SK-N-SH (cell line): ENCODE results near the gene HSD11B1L. TPM values are rescaled to one million over a fixed set of nuclear protein-coding genes. Genes with fewer than 3 reads are reported as not detected.

Experiments
- CTCF ChIA-PET: fragments of 300-600, 350-600 bp; formaldehyde crosslinking; extraction: SDS; loops from one replicate; lab custom pipeline; 2021; lab: Yijun Ruan, JAX
- POLR2A ChIA-PET: fragments of 350-600 bp; sonication (Branson Sonifier 250); formaldehyde crosslinking; extraction: SDS; loops from one replicate; lab custom pipeline; 2020; ENCODE audit warnings: antibody characterized with exemption, inconsistent platforms; lab: Yijun Ruan, JAX
- DNase-seq: peaks from one replicate; pipeline ENCODE4 v3.0.0; 2012
- H2AFZ ChIP-seq: fragments of 200-600 bp; sonication (generic); 2 replicates; pipeline ENCODE4 v1.8.1; 2016; ENCODE audit warnings: antibody characterized with exemption, mild to moderate bottlenecking, low read depth
- H3F3A ChIP-seq: fragments of 200-600 bp; sonication (generic); replicated peaks from 2 replicates; pipeline ENCODE3; 2016; ENCODE audit warnings: antibody characterized with exemption, mild to moderate bottlenecking; ENCODE audit not compliant: insufficient read depth
- H3K27ac ChIP-seq, 2 experiments: fragments of 200-500 bp in 1 of 2; fragments of 200-600 bp in 1 of 2; sonication (Bioruptor generic) in 1 of 2; sonication (generic), shearing (Covaris generic) in 1 of 2; 2 replicates each; pipeline versions ENCODE4 v1.5.1 to v1.6.1; 2014 to 2016; ENCODE audit warnings: low read depth in 2 of 2, inconsistent platforms in 1 of 2, low read length in 1 of 2, mild to moderate bottlenecking in 1 of 2, mixed read lengths in 1 of 2
- H3K27me3 ChIP-seq: fragments of 200-600 bp; sonication (generic), shearing (Covaris generic); 2 replicates; pipeline ENCODE4 v1.6.1; 2016; ENCODE audit warnings: mixed run types; ENCODE audit not compliant: insufficient read depth
- H3K36me3 ChIP-seq, 2 experiments: fragments of 200-500 bp in 1 of 2; fragments of 200-600 bp in 1 of 2; sonication (Bioruptor generic) in 1 of 2; sonication (generic) in 1 of 2; replicated peaks in 1 of 2; 2 replicates each; pipeline versions ENCODE3 to v1.5.1; 2014 to 2016; ENCODE audit warnings: low read length in 1 of 2, mild to moderate bottlenecking in 1 of 2; ENCODE audit not compliant: insufficient read depth in 2 of 2, control insufficient read depth in 1 of 2
- H3K4me1 ChIP-seq, 2 experiments: fragments of 200-500 bp in 1 of 2; fragments of 200-600 bp in 1 of 2; sonication (Bioruptor generic) in 1 of 2; sonication (generic), shearing (Covaris generic) in 1 of 2; 2 replicates each; pipeline versions ENCODE4 v1.5.1 to v1.6.1; 2014 to 2016; ENCODE audit warnings: low read depth in 1 of 2, low read length in 1 of 2, mixed run types in 1 of 2; ENCODE audit not compliant: insufficient read depth in 2 of 2, control insufficient read depth in 1 of 2
- H3K4me2 ChIP-seq: fragments of 200-600 bp; sonication (generic), shearing (Covaris generic); 2 replicates; pipeline ENCODE4 v1.6.1; 2017; ENCODE audit warnings: mixed run types
- H3K4me3 ChIP-seq, 2 experiments: fragments of 200-500 bp in 1 of 2; fragments of 200-600 bp in 1 of 2; sonication (Bioruptor generic) in 1 of 2; sonication (generic), shearing (Covaris generic) in 1 of 2; 2 replicates each; pipeline versions ENCODE4 v1.5.1 to v1.8.1; 2014 to 2016; ENCODE audit warnings: low read depth in 2 of 2, inconsistent platforms in 1 of 2, low read length in 1 of 2, mild to moderate bottlenecking in 1 of 2, mixed read lengths in 1 of 2, moderate library complexity in 1 of 2
- H3K79me2 ChIP-seq: fragments of 200-600 bp; sonication (generic); 2 replicates; pipeline ENCODE4 v1.8.1; 2017; ENCODE audit warnings: mild to moderate bottlenecking; ENCODE audit not compliant: insufficient read depth
- H3K9ac ChIP-seq: fragments of 200-600 bp; sonication (generic); 2 replicates; pipeline ENCODE4 v1.6.1; 2017; ENCODE audit warnings: mixed run types
- H3K9me2 ChIP-seq: fragments of 200-600 bp; sonication (generic); 2 replicates; pipeline ENCODE4 v1.6.1; 2017; ENCODE audit warnings: mixed run types
- H3K9me3 ChIP-seq: fragments of 200-600 bp; sonication (generic); 2 replicates; pipeline ENCODE4 v1.6.1; 2017; ENCODE audit warnings: mixed run types, mild to moderate bottlenecking, moderate library complexity
- H4K20me1 ChIP-seq: fragments of 200-600 bp; sonication (generic); 2 replicates; pipeline ENCODE4 v1.6.1; 2017; ENCODE audit warnings: mild to moderate bottlenecking, mixed run types; ENCODE audit not compliant: insufficient read depth
- CHD2 ChIP-seq: fragments of 150-350 bp; IDR thresholded peaks from 2 replicates; pipeline ENCODE4 v1.6.1; 2018; ENCODE audit warnings: low read length; ENCODE audit not compliant: partially characterized antibody
- EP300 ChIP-seq, 2 experiments: IDR thresholded peaks; 2 replicates each; pipeline versions ENCODE4 v1.4.0 to v1.6.1; 2012; ENCODE audit warnings: borderline replicate concordance in 1 of 2, low read depth in 1 of 2, low read length in 1 of 2
- EZH2phosphoT487 ChIP-seq: fragments of 200-600 bp; sonication (generic); IDR thresholded peaks from 2 replicates; pipeline ENCODE4 v1.6.1; 2017; ENCODE audit warnings: low read depth, mixed run types, mild to moderate bottlenecking, antibody characterized with exemption, moderate library complexity, borderline replicate concordance
- FOSL2 ChIP-seq: IDR thresholded peaks from 2 replicates; pipeline ENCODE4 v1.4.0; 2012; ENCODE audit warnings: low read depth, mild to moderate bottlenecking, moderate library complexity, borderline replicate concordance
- FOXJ3 ChIP-seq: sonication (generic); formaldehyde crosslinking; IDR thresholded peaks from 2 replicates; pipeline ENCODE4 v1.5.1; 2020; ENCODE audit warnings: mild to moderate bottlenecking, missing genetic modification reagents
- FOXM1 ChIP-seq: IDR thresholded peaks from 2 replicates; pipeline ENCODE4 v1.4.0; 2012; ENCODE audit warnings: low read depth, mild to moderate bottlenecking
- GABPA ChIP-seq: IDR thresholded peaks from 2 replicates; pipeline ENCODE4 v1.4.0; 2012; ENCODE audit warnings: low read depth, mild to moderate bottlenecking
- IRF3 ChIP-seq: fragments of 150-350 bp; IDR thresholded peaks from 2 replicates; pipeline ENCODE4 v1.6.1; 2016; ENCODE audit warnings: mild to moderate bottlenecking, low read depth, low read length
- MEF2A ChIP-seq: IDR thresholded peaks from 2 replicates; pipeline ENCODE4 v1.4.0; 2012; ENCODE audit warnings: low read depth, borderline replicate concordance
- NRF1 ChIP-seq: IDR thresholded peaks from 2 replicates; pipeline ENCODE4 v1.6.1; 2012; ENCODE audit warnings: low read depth, mild to moderate bottlenecking, low read length
- RCOR1 ChIP-seq: fragments of 150-350 bp; IDR thresholded peaks from 2 replicates; pipeline ENCODE4 v1.6.1; 2017; ENCODE audit warnings: antibody characterized with exemption, low read length
- RXRA ChIP-seq: IDR thresholded peaks from 2 replicates; pipeline ENCODE4 v1.4.0; 2012; ENCODE audit warnings: low read depth, mild to moderate bottlenecking, borderline replicate concordance
- SIN3A ChIP-seq: IDR thresholded peaks from 2 replicates; pipeline ENCODE4 v1.6.1; 2012; ENCODE audit warnings: low read depth, mild to moderate bottlenecking, low read length, moderate library complexity, borderline replicate concordance
- TAF1 ChIP-seq: IDR thresholded peaks from 2 replicates; pipeline ENCODE4 v1.6.1; 2012; ENCODE audit warnings: low read depth, mild to moderate bottlenecking, low read length, moderate library complexity, borderline replicate concordance
- TCF12 ChIP-seq: IDR thresholded peaks from 2 replicates; pipeline ENCODE4 v1.4.0; 2012
- TEAD4 ChIP-seq: IDR thresholded peaks from 2 replicates; pipeline ENCODE4 v1.4.0; 2012; ENCODE audit warnings: mild to moderate bottlenecking, borderline replicate concordance; ENCODE audit not compliant: insufficient read depth
- USF1 ChIP-seq: IDR thresholded peaks from 2 replicates; pipeline ENCODE4 v1.4.0; 2012; ENCODE audit warnings: low read depth, borderline replicate concordance
- WGBS: methylation state at CpG from one replicate; pipeline ENCODE4 v1.1.6; 2017; ENCODE audit warnings: low lambda C conversion rate; 5-methylcytosine and 5-hydroxymethylcytosine counted together
- polyA plus RNA-seq, 3 experiments: library from polyadenylated mRNA; depleted of rRNA; stranded (reverse); fragments of >200 nt; gene quantifications; 2 replicates each; pipeline ENCODE4 v1.2.3, GENCODE V29; 2012
- TF ChIP-seq, protein P1 (sequence below): IDR thresholded peaks from 2 replicates; pipeline ENCODE4 v1.6.1; 2012; ENCODE audit warnings: mild to moderate bottlenecking, low read depth, low read length, moderate library complexity

Gene HSD11B1L
- polyA plus RNA-seq, 1 of the 3 experiments (the other 2 are of a cell fraction) = 53.3 TPM

- H3K36me3 ChIP-seq = peaks cover 71 to 75% of the 10 kb centered on the region in 2 experiments
- H2AFZ ChIP-seq = no peak overlapping the region
- peaks cover 5% of the 10 kb centered on the region for H3F3A ChIP-seq
- no peaks in the 10 kb centered on the region for H3K27me3 ChIP-seq
- H3K27ac ChIP-seq = no peak overlapping the region
- no peak overlapping the region for H3K9ac ChIP-seq
- H3K9me2 ChIP-seq = no peaks in the 10 kb centered on the region
- H3K4me2 ChIP-seq = no peak overlapping the region
- no peaks in the 10 kb centered on the region for H3K9me3 ChIP-seq
- no peak for DNase-seq
- no peak for TF ChIP-seq SIN3A
- TF ChIP-seq FOXJ3 (CRISPR knock-in tag) = no peak
- TF ChIP-seq NRF1 = no peak
- no peak for TF ChIP-seq TAF1
- TF ChIP-seq GABPA = no peak
- H3K4me3 ChIP-seq = no peak overlapping the region
- no peaks in the 10 kb centered on the region for H3K4me1 ChIP-seq
- WGBS = 93% methylated on average over 3 of the region's 5 CpGs
- ChIA-PET CTCF (no interaction called here), POLR2A (no interaction called here)
- peaks cover 19% of the 10 kb centered on the region; the same call in 1 of the 2 replicates for H3K79me2 ChIP-seq
- peaks cover 16% of the 10 kb centered on the region for H4K20me1 ChIP-seq
These were observed 29.5 kb upstream of the HSD11B1L start for GRCh38 chr19:5651361-5651760.

DNA sequence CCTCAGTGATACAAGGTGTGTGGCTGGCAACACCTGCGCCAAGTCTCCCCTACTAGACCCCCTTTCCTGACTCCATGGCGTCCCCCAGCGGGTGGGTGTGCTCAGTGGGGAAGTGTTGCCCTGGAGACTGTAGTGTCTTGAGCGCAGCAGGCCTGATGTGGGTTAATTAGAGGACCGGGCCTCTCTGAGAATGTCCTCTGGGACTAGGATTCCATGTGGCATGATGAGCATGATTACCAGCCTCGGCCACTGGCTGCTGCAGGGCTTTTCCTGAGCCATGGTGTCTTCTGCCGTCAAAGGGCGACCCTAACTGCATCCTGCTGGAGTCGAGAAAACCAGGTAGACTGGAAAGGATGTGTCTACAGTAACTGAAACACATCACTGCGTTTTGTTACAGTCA lies 28.6 kb upstream of the HSD11B1L start:
- no peak overlapping the region for H3K4me3 ChIP-seq

More for the DNA sequence above, 28.6 kb upstream of the HSD11B1L start:
- Histone ChIP-seq H3K36me3 (peaks cover 62 to 68% of the 10 kb centered on the region in 2 experiments), H3K4me1 (no peaks in the 10 kb centered on the region), H3K79me2 (peaks cover 12% of the 10 kb centered on the region; the same call in 1 of the 2 replicates), H3F3A (peaks cover 5% of the 10 kb centered on the region), H3K9ac (no peak overlapping the region), H3K27ac (no peak overlapping the region), H2AFZ (no peak overlapping the region), H3K27me3 (no peaks in the 10 kb centered on the region), H3K9me3 (no peaks in the 10 kb centered on the region), H3K4me2 (no peak overlapping the region), H3K9me2 (no peaks in the 10 kb centered on the region), H4K20me1 (peaks cover 7% of the 10 kb centered on the region)
- DNase-seq = no peak
- TF ChIP-seq FOXJ3 (CRISPR knock-in tag) (no peak), IRF3 (no peak), FOSL2 (no peak), RXRA (no peak), CHD2 (no peak), EP300 (IDR thresholded peaks at IDR 0.05; ENCODE audit: borderline replicate concordance in 1 of 2, low read depth in 1 of 2, low read length in 1 of 2) (no peak), FOXM1 (no peak), MEF2A (no peak), TEAD4 (no peak), RCOR1 (no peak), USF1 (no peak), TCF12 (no peak), GABPA (no peak), EZH2phosphoT487 (no peak), TAF1 (no peak)
- TF ChIP-seq, protein P1, sequence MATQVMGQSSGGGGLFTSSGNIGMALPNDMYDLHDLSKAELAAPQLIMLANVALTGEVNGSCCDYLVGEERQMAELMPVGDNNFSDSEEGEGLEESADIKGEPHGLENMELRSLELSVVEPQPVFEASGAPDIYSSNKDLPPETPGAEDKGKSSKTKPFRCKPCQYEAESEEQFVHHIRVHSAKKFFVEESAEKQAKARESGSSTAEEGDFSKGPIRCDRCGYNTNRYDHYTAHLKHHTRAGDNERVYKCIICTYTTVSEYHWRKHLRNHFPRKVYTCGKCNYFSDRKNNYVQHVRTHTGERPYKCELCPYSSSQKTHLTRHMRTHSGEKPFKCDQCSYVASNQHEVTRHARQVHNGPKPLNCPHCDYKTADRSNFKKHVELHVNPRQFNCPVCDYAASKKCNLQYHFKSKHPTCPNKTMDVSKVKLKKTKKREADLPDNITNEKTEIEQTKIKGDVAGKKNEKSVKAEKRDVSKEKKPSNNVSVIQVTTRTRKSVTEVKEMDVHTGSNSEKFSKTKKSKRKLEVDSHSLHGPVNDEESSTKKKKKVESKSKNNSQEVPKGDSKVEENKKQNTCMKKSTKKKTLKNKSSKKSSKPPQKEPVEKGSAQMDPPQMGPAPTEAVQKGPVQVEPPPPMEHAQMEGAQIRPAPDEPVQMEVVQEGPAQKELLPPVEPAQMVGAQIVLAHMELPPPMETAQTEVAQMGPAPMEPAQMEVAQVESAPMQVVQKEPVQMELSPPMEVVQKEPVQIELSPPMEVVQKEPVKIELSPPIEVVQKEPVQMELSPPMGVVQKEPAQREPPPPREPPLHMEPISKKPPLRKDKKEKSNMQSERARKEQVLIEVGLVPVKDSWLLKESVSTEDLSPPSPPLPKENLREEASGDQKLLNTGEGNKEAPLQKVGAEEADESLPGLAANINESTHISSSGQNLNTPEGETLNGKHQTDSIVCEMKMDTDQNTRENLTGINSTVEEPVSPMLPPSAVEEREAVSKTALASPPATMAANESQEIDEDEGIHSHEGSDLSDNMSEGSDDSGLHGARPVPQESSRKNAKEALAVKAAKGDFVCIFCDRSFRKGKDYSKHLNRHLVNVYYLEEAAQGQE = no peak
- ChIA-PET CTCF (no interaction called here), POLR2A (no interaction called here)
- WGBS = 93% methylated on average over 9 of the region's 10 CpGs
